IPS-11a (cell line): Measurements from ENCODE around the gene BHLHE41.

ENCODE experiments used
- H3K4me3 ChIP-seq: one replicate; pipeline ENCODE4 v1.5.1; 2013; ENCODE audit warnings: low read depth, low read length, control low read depth

BHLHE41 gene

DNA sequence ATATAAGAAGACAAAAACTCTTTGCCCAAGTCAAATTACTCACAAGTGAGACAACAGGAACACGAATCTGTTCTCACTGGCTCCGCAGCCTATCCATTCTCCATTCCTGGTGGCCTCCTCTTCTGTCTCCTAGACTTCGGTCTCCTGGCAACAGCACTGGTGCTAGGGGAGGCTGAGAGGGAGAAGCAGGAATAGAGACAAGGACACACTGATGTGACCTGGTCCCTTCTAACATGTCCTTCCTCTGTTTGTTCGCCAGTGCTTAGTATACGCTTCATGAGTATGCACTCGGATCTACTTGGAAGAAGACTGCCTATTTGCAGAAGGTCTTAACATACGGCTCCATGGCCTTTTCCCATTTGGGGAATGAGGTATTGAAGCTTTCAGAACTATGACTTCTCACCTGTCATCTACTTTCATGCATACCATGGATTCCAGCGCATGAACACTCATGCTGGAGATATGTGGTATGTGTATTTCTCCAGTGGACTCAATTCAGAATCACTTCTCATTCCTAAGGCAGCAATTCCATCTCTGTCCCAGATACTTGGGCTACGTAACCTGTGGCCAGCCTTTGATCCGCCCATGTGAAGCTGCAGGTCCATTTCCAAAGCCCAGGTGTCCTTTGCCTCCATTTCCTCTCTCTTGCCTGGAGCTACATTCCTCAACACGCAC, 33.9 kb downstream of the BHLHE41 start:
- no peak overlapping the region for H3K4me3 ChIP-seq

DNA sequence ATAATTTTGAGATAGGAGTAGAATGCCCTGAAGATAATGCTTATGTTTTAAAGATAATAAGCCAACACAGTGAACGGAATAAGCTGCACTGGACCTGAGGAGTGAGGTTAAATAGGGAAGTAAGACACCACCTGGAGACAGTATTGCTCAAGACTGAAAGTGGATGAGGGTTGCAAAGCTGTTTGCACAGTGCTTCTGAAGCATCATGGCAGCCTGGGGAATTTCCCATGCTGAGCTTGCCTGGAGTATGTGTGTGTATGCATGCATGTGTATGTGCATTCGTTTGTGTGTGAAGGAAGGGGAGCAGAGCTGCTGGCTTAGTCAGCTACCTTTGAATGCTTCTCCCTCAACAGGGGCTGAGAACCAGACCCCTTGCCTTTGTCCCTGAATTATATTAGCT, 35.8 kb downstream of the BHLHE41 start:
- H3K4me3 ChIP-seq, result no peak overlapping the region

GRCh38 chr12:26086936-26087335, 37.9 kb downstream of the BHLHE41 start:
- no peak overlapping the region for H3K4me3 ChIP-seq

GRCh38 chr12:26080911-26081310, 43.9 kb downstream of the BHLHE41 start:
- H3K4me3 ChIP-seq, result no peak overlapping the region

DNA sequence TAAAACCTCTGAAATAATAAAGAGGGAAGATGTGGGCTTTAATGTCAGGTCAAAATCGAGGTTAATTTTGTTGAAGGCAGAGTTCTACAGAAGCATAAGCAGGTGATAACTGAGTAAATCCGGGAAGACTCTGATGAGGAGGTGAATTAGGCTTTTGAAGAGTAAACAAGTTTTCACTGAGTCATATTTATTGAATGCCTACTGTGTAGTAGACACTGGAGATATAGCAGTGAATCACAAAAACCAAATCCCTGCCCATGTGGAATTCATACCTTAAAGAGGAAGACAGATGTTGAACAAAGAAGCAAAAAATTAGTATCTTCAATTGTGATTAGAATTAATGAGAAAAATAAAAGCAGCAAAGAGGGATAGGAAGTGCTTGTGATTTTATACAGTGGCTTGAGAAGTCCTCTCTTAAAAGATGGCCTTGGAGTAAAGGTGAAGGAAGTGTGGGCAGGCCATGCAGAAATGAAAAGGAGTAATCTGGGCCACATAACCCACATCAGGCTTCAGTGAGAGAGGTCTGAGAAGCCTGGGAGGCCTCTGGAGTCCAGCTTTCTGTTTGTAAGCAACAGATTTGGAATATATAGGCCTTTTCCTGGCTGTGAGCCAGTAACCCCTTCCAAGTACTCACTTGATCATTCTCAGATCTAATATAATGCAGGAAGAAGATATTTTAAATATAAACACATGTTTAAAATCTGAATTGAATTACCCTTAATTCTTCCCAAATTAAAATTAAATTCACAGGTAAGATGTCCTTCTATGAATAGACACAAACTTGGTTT, 46.7 kb downstream of the BHLHE41 start:
- no peak overlapping the region for H3K4me3 ChIP-seq
